A673 (cell line): ENCODE results near the gene CCDC74B.

Source experiments
- EZH2 ChIP-seq: fragments of 200-600 bp; sonication (generic); IDR thresholded peaks from 2 replicates; pipeline ENCODE4 v1.6.1; 2017; ENCODE audit warnings: borderline replicate concordance, low read depth, mild to moderate bottlenecking, mixed read lengths, antibody characterized with exemption, low read length; ENCODE audit not compliant: poor library complexity, severe bottlenecking
- TF ChIP-seq, protein P1 (sequence below): fragments of 300-800, 200-600 bp; sonication (generic); conservative IDR thresholded peaks from 2 replicates; pipeline ENCODE4 v1.5.1; 2017; ENCODE audit warnings: low read depth, mild to moderate bottlenecking, antibody characterized with exemption, low read length, moderate library complexity, mixed read lengths

DNA sequence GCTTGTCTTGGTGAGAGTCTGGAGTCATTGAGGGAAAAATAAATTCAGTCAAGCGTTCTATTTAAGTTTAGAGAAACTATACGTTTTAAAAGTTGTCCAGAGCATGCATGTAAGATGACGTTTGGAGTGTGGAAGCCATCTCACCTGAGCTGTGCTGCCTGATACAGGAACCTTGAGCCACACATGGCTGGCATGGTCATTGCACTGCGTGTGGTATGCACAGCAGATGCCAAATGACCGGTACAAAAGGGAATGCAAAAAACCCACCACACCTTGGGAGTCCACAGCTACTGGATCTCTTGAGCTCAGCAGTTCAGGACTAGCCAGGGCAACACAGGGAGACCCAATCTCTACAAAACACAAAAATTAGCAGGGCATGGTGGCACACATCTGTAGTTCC is 41.5 kb upstream of the CCDC74B start:
- TF ChIP-seq, protein P1, sequence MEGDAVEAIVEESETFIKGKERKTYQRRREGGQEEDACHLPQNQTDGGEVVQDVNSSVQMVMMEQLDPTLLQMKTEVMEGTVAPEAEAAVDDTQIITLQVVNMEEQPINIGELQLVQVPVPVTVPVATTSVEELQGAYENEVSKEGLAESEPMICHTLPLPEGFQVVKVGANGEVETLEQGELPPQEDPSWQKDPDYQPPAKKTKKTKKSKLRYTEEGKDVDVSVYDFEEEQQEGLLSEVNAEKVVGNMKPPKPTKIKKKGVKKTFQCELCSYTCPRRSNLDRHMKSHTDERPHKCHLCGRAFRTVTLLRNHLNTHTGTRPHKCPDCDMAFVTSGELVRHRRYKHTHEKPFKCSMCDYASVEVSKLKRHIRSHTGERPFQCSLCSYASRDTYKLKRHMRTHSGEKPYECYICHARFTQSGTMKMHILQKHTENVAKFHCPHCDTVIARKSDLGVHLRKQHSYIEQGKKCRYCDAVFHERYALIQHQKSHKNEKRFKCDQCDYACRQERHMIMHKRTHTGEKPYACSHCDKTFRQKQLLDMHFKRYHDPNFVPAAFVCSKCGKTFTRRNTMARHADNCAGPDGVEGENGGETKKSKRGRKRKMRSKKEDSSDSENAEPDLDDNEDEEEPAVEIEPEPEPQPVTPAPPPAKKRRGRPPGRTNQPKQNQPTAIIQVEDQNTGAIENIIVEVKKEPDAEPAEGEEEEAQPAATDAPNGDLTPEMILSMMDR, result no peak
- no peak for TF ChIP-seq EZH2
